HEK293 (cell line): ENCODE results near the gene BLOC1S6.

Experiments used
- CTCF ChIA-PET: fragments of 350-600 bp; formaldehyde crosslinking; extraction: SDS; loops from one replicate; lab custom pipeline; 2021; ENCODE audit warnings: antibody characterized with exemption; lab: Yijun Ruan, JAX
- POLR2A ChIA-PET: fragments of 300-600 bp; formaldehyde crosslinking; extraction: SDS; loops from one replicate; lab custom pipeline; 2020; ENCODE audit warnings: antibody characterized with exemption, inconsistent platforms; lab: Yijun Ruan, JAX
- H3K27ac ChIP-seq: fragments of 200-500 bp; sonication (Bioruptor generic); 2 replicates; pipeline ENCODE4 v1.5.1; 2014; ENCODE audit warnings: low read depth, low read length, control low read depth, inconsistent platforms; ENCODE audit errors: extremely low read depth
- H3K36me3 ChIP-seq, 2 experiments: fragments of 200-500 bp in 1 of 2; sonication (Bioruptor generic) in 1 of 2; 1 replicate in 1 of 2; 2 replicates in 1 of 2; pipeline ENCODE4 v1.5.1; 2014 to 2017; ENCODE audit warnings: inconsistent platforms in 2 of 2, low read length in 2 of 2; ENCODE audit not compliant: control insufficient read depth in 2 of 2, insufficient read depth in 1 of 2
- H3K4me1 ChIP-seq: fragments of 200-500 bp; sonication (Bioruptor generic); 2 replicates; pipeline ENCODE4 v1.5.1; 2014; ENCODE audit warnings: mild to moderate bottlenecking, low read length, inconsistent platforms; ENCODE audit not compliant: control insufficient read depth, insufficient read depth
- H3K4me3 ChIP-seq: 2 replicates; pipeline ENCODE4 v1.5.1; 2011; ENCODE audit warnings: low read depth, mild to moderate bottlenecking, control low read depth, low read length, moderate library complexity
- H3K9me3 ChIP-seq: fragments of 200-500 bp; sonication (Bioruptor generic); 2 replicates; pipeline ENCODE4 v1.5.1; 2014; ENCODE audit warnings: low read depth, low read length, inconsistent platforms; ENCODE audit not compliant: control insufficient read depth, insufficient read depth
- BCL11B ChIP-seq: fragments of 450-650 bp; formaldehyde crosslinking; IDR thresholded peaks from 2 replicates; pipeline ENCODE4 v1.5.1; 2016; ENCODE audit warnings: low read depth, missing biosample characterization, missing genetic modification characterization
- FEZF1 ChIP-seq: fragments of 450-650 bp; formaldehyde crosslinking; IDR thresholded peaks from 2 replicates; pipeline ENCODE4 v1.5.1; 2016; ENCODE audit warnings: missing biosample characterization, missing genetic modification characterization
- GFI1B ChIP-seq: fragments of 450-650 bp; formaldehyde crosslinking; IDR thresholded peaks from 2 replicates; pipeline ENCODE4 v1.5.1; 2016; ENCODE audit warnings: missing biosample characterization, missing genetic modification characterization
- INSM2 ChIP-seq: fragments of 450-650 bp; formaldehyde crosslinking; IDR thresholded peaks from 2 replicates; pipeline ENCODE4 v1.5.1; 2016; ENCODE audit warnings: missing biosample characterization, missing genetic modification characterization
- KLF1 ChIP-seq: fragments of 450-650 bp; formaldehyde crosslinking; IDR thresholded peaks from 2 replicates; pipeline ENCODE4 v1.5.1; 2016; ENCODE audit warnings: missing biosample characterization, missing genetic modification characterization
- PRDM1 ChIP-seq: fragments of 450-650 bp; formaldehyde crosslinking; IDR thresholded peaks from 2 replicates; pipeline ENCODE4; 2016; ENCODE audit warnings: missing biosample characterization, missing genetic modification characterization
- PRDM6 ChIP-seq: fragments of 450-650 bp; formaldehyde crosslinking; IDR thresholded peaks from 2 replicates; pipeline ENCODE4 v1.5.1; 2017; ENCODE audit warnings: missing biosample characterization, missing genetic modification characterization
- SCRT2 ChIP-seq: fragments of 450-650 bp; formaldehyde crosslinking; IDR thresholded peaks from 2 replicates; pipeline ENCODE4 v1.5.1; 2016; ENCODE audit warnings: missing biosample characterization, missing genetic modification characterization
- ZBTB10 ChIP-seq: fragments of 450-650 bp; formaldehyde crosslinking; IDR thresholded peaks from 2 replicates; pipeline ENCODE4 v1.5.1; 2016; ENCODE audit warnings: missing biosample characterization, missing genetic modification characterization
- ZFP37 ChIP-seq: fragments of 450-650 bp; formaldehyde crosslinking; IDR thresholded peaks from 2 replicates; pipeline ENCODE4 v1.5.1; 2016; ENCODE audit warnings: missing biosample characterization, missing genetic modification characterization
- ZNF138 ChIP-seq: fragments of 450-650 bp; formaldehyde crosslinking; IDR thresholded peaks from 2 replicates; pipeline ENCODE4 v1.5.1; 2016; ENCODE audit warnings: missing biosample characterization, missing genetic modification characterization, borderline replicate concordance
- ZNF211 ChIP-seq: fragments of 450-650 bp; formaldehyde crosslinking; IDR thresholded peaks from 2 replicates; pipeline ENCODE4 v1.5.1; 2016; ENCODE audit warnings: low read depth, missing biosample characterization, missing genetic modification characterization
- ZNF221 ChIP-seq: fragments of 450-650 bp; formaldehyde crosslinking; IDR thresholded peaks from 2 replicates; pipeline ENCODE4 v1.5.1; 2017; ENCODE audit warnings: missing biosample characterization, missing genetic modification characterization, borderline replicate concordance
- ZNF366 ChIP-seq: fragments of 450-650 bp; formaldehyde crosslinking; conservative IDR thresholded peaks from 2 replicates; pipeline ENCODE4 v1.5.1; 2016; ENCODE audit warnings: missing biosample characterization, missing genetic modification characterization
- ZNF416 ChIP-seq: fragments of 450-650 bp; formaldehyde crosslinking; IDR thresholded peaks from 2 replicates; pipeline ENCODE4 v1.5.1; 2016; ENCODE audit warnings: missing biosample characterization, missing genetic modification characterization
- ZNF544 ChIP-seq: fragments of 450-650 bp; formaldehyde crosslinking; IDR thresholded peaks from 2 replicates; pipeline ENCODE4 v1.5.0; 2017; ENCODE audit warnings: missing biosample characterization, missing genetic modification characterization
- ZNF791 ChIP-seq: fragments of 450-650 bp; formaldehyde crosslinking; IDR thresholded peaks from 2 replicates; pipeline ENCODE4 v1.5.1; 2016; ENCODE audit warnings: missing biosample characterization, missing genetic modification characterization

BLOC1S6 gene

DNA sequence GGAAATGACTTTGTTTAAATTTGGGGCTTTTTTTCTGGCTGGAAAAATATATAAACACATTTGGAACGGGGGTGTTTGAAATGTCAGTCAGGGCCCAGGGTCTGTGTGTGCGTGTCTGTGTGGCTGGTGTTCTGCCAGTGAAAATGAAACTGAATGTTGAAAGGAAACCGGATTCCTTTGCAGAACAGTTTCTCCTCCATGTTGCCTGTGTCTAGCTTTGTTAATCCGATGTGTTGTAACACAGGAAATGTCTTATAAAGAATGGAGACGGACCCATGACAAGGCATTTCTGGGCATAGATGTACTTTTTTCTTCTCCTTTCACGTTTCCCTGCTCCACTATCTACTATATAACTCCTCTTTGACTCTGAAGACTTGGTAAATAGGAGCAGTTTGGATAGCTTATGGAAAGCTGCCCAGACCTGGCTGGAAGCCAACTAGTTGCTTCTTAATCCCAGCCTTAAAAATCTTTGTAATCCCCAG lies 50.4 kb downstream of the BLOC1S6 start (continued):
- TF ChIP-seq PRDM6 (tag by site-specific recombination) (peak; percentile 18; the same call in 1 of the 2 replicates), ZNF366 (no peak), ZNF211 (tag by site-specific recombination) (no peak), PRDM1 (tag by site-specific recombination) (peak; percentile 79), ZNF544 (tag by site-specific recombination) (no peak), ZNF791 (tag by site-specific recombination) (no peak), GFI1B (tag by site-specific recombination) (no peak), ZNF138 (tag by site-specific recombination) (no peak), SCRT2 (tag by site-specific recombination) (peak; percentile 42; the same call in 1 of the 2 replicates)

- H3K27ac ChIP-seq, result no peak overlapping the region
- no peak overlapping the region for H3K4me3 ChIP-seq
- H3K36me3 ChIP-seq, result no peaks in the 10 kb centered on the region
- H3K9me3 ChIP-seq, result no peaks in the 10 kb centered on the region
- no peak for TF ChIP-seq ZFP37 (tag by site-specific recombination)
- no peak for TF ChIP-seq ZNF416 (tag by site-specific recombination)
- TF ChIP-seq INSM2 (tag by site-specific recombination), result no peak
- no peaks in the 10 kb centered on the region for H3K4me1 ChIP-seq
- POLR2A ChIA-PET, result no interaction called here
- CTCF ChIA-PET, result no interaction called here
Observed at GRCh38 chr15:45640616-45641015, 53.4 kb downstream of the BLOC1S6 start.

GRCh38 chr15:45641374-45641781 lies 54.2 kb downstream of the BLOC1S6 start:
- POLR2A ChIA-PET, result no interaction called here
- TF ChIP-seq BCL11B (tag by site-specific recombination), result no peak
- no peak for TF ChIP-seq ZNF221 (tag by site-specific recombination)
- TF ChIP-seq KLF1 (tag by site-specific recombination), result no peak
- Histone ChIP-seq H3K27ac (no peak overlapping the region), H3K9me3 (no peaks in the 10 kb centered on the region), H3K4me1 (no peaks in the 10 kb centered on the region), H3K36me3 (no peaks in the 10 kb centered on the region), H3K4me3 (no peak overlapping the region)
- CTCF ChIA-PET, result no interaction called here

- H3K9me3 ChIP-seq, result no peaks in the 10 kb centered on the region
- ChIA-PET CTCF (interaction anchor here (1.1 to 1.7 kb wide), 2 partner anchors 63 to 211 kb away, joined by 4 read pairs; no protein-coding TSS in a partner anchor), POLR2A (no interaction called here)
- no peaks in the 10 kb centered on the region for H3K36me3 ChIP-seq
- TF ChIP-seq ZBTB10 (tag by site-specific recombination) (no peak), FEZF1 (tag by site-specific recombination) (peak; percentile 65)
- no peaks in the 10 kb centered on the region for H3K4me1 ChIP-seq
- H3K4me3 ChIP-seq, result no peak overlapping the region
- H3K27ac ChIP-seq, result no peak overlapping the region
Observed at GRCh38 chr15:45641999-45642932, 55.1 kb downstream of the BLOC1S6 start.
